ENCODE data around the gene CMKLR1. TPM values are rescaled to one million over a fixed set of nuclear protein-coding genes. Genes with fewer than 3 reads are reported as not detected.

The CMKLR1 gene
- polyA plus RNA-seq, 3 donors from 2014 or later: 32.5 to 83.7 (median 49.6) TPM

DNA sequence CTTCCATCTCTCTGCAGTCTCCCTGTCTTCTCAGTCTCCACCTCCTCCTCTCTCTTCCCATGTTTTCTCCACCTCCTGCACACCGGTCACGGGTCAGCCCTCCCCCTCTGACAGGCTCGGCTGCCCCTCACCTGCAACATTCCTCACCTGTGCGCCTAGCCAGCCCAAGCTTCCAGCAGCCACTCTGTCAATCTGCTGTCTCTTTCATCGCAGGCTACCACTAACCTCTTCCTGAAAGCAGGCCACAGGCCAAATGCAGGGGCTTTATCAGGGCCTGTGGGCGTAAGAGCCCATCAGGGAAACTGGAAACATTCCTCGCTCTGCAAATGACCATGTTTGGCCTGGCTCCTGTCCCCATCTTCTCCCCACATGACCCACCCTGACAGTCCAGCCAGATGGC is 34.5 kb downstream of the CMKLR1 start:
- DNase-seq: no peak
- Mint-ChIP-seq H3K27ac (peak overlapping the region; percentile 93 to 98 (median 97)), H3K9me3 (peaks cover 0 to 2% (median 0%) of the 10 kb centered on the region in 6 donors), H3K4me1 (peaks cover 100% of the 10 kb centered on the region in 2 donors), H3K36me3 (peaks cover 9 to 17% (median 14%) of the 10 kb centered on the region in 3 donors), H3K27me3 (ENCODE audit: low read depth in 3 of 3) (peaks cover 11 to 19% (median 13%) of the 10 kb centered on the region in 3 donors), H3K4me3 (peak overlapping the region; percentile 71 to 89 (median 76))

DNA sequence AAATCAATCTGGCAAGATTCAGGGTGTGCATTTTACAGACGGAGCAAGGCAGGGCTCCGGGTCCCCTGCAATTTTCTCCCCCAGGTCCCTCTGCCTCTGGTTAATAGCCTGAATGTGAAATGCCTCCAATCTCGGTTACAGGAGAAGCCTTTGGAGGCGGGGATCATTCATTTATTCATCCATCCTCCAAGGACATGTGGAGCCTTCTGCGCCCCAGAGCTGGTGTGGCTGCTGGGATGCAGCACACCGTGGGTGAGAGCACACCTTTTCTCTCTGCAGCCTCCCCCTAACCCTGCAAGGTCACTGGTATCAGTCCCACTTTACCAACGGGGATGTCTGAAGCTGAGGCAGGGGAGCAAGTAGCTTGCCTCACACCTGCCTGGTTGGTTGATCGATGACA is 35.4 kb downstream of the CMKLR1 start:
- H3K9me3 Mint-ChIP-seq: peaks cover 0 to 2% (median 0%) of the 10 kb centered on the region in 6 donors
- peaks cover 8 to 10% (median 10%) of the 10 kb centered on the region in 3 donors for H3K36me3 Mint-ChIP-seq
- peaks cover 100% of the 10 kb centered on the region in 2 donors for H3K4me1 Mint-ChIP-seq
- peaks cover 11 to 19% (median 13%) of the 10 kb centered on the region in 3 donors for H3K27me3 Mint-ChIP-seq (ENCODE audit: low read depth in 3 of 3)
- H3K4me3 Mint-ChIP-seq: peak overlapping the region; percentile 5 to 80 (median 75)
- no peak for DNase-seq
- H3K27ac Mint-ChIP-seq: peak overlapping the region; percentile 81 to 98 (median 96)

DNA sequence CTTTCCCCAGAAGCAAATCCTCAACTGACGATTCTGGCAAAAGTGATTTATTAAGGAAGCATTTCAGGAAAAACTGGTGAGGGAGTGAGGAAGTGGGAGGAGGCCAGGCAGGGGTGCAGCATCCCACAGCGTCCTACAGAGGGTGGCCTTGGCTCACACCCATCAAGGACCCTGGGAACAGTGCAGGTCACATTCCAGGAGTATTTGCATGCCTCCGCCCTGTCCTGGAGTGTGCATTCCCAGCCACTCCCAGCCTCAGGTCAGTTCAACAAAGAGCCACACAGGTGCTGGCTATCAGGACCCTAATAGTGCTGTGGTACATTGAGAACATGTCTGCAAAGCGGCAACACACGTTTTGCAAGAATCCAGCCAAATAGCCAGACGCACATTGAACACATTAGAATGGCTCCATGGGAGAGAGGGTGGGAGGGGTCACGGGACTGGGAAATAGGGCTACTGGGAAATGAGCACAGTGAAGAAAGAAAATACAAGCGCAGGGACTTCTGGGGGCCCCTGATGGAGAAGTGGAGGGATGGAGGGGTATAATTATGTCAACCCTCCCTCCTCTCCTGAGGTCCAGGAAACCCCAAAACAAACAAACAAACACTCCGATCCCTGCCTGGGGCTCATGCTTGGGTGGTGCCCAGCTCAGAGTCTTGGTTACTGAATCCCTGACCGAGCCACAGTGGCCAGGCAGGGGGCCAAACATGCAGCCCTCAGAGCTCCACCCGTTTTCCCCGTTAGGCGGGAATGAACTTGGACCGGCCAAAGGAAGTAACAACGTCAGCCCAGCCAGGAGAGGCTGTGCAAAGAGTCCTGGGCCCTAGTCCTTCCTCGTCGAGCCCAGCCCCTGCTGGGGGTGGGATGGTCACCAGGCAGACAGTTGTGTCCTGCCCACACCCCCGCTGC is 36.5 kb downstream of the CMKLR1 start:
- DNase-seq: no peak
- H3K4me1 Mint-ChIP-seq: peaks cover 100% of the 10 kb centered on the region in 2 donors
- H3K36me3 Mint-ChIP-seq: peaks cover 8 to 10% (median 10%) of the 10 kb centered on the region in 3 donors
- H3K9me3 Mint-ChIP-seq: peaks cover 0 to 2% (median 0%) of the 10 kb centered on the region in 6 donors
- H3K4me3 Mint-ChIP-seq: peak overlapping the region in 4 of 5 donors; percentile 75 to 83 (median 78)
- peaks cover 11 to 19% (median 13%) of the 10 kb centered on the region in 3 donors for H3K27me3 Mint-ChIP-seq (ENCODE audit: low read depth in 3 of 3)
- H3K27ac Mint-ChIP-seq: peak overlapping the region; percentile 83 to 98 (median 97)

DNA sequence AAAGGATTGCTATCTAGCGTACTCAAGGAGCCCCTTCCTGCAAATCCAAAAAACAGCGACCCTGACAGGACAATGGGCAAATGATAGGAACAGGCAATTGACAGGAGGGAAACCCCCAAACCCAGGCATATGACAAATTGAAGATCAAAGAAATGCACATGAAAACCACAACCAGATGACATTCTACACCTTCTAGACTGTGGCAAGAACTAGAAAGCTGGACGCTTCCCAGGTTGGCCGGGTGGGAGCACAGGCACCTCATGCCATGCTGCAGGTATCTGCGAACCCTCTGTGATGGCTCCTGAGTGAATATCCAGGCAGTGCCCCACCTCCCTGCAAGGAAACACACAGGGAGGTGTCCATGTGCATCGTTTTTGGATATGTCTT is 37.1 kb downstream of the CMKLR1 start:
- peak overlapping the region; percentile 83 to 97 (median 95) for H3K27ac Mint-ChIP-seq
- peak overlapping the region; percentile 44 to 83 (median 75) for H3K4me3 Mint-ChIP-seq
- peaks cover 11 to 18% (median 13%) of the 10 kb centered on the region in 3 donors for H3K27me3 Mint-ChIP-seq (ENCODE audit: low read depth in 3 of 3)
- peaks cover 8 to 10% (median 10%) of the 10 kb centered on the region in 3 donors for H3K36me3 Mint-ChIP-seq
- H3K9me3 Mint-ChIP-seq: peaks cover 0 to 2% (median 0%) of the 10 kb centered on the region in 6 donors
- peak; percentile 34 to 42 (median 41) for DNase-seq
- peaks cover 100% of the 10 kb centered on the region in 2 donors for H3K4me1 Mint-ChIP-seq

DNA sequence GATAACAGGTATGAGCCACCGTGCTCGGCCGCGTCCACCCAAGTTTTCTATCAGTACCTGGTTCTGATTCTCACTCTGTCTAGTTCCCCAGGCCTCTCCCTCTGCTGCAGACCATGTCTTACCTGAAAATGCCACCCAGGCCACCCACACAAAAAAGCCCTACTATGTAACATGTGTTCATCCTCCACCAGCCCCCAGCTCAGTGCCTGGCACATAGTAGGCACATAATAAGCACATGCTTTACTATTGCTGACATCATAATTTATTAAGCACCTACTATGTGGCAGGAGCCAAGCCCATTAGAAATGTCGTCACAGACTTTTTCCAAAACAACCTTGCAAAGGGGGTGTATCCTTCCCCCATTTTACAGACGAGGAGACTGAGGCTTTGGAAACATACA is 37.8 kb downstream of the CMKLR1 start:
- Mint-ChIP-seq H3K4me1 (peaks cover 100% of the 10 kb centered on the region in 2 donors), H3K9me3 (peaks cover 0 to 2% (median 0%) of the 10 kb centered on the region in 6 donors), H3K4me3 (peak overlapping the region; percentile 65 to 83 (median 77))

DNA sequence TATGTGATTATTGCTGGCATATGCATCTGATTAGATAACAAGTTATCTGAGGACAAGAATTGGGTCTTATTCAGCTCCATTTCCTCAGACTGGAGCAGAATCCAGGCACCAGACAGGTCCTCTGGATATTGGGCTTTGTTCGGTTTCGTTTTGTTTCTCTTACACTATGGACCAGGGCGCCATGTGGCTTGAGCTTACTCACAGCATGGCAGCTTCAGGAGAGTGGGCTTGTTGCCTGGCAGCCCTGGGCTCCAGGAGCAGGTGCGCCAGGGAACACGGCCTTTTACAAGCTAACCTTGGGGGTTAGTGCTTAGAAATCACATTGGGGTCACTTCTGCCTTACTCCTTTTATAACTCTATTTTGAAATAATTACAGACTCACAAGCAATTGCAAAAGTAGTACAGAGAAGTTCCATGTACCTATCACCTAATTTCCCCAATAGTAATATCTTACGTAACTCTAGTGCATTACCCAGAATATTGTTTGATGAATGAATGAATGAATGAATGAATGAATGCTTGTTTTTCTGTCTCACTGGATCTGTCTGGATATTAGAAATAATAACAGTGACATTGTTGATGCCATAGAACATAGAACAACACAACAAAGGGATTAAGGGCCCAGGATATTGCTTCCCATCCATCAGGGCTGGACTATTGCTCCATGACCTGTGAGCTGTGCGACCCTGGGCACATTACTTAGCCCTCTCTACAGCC is 39.0 kb downstream of the CMKLR1 start:
- H3K4me1 Mint-ChIP-seq: peaks cover 100% of the 10 kb centered on the region in 2 donors
- peaks cover 0 to 2% (median 0%) of the 10 kb centered on the region in 6 donors for H3K9me3 Mint-ChIP-seq
- peaks cover 9 to 16% (median 11%) of the 10 kb centered on the region in 3 donors for H3K27me3 Mint-ChIP-seq (ENCODE audit: low read depth in 3 of 3)
- peak overlapping the region; percentile 91 to 97 (median 95) for H3K27ac Mint-ChIP-seq
- no peak for DNase-seq
- H3K36me3 Mint-ChIP-seq: peaks cover 10 to 15% (median 13%) of the 10 kb centered on the region in 3 donors
- peak overlapping the region; percentile 65 to 83 (median 77) for H3K4me3 Mint-ChIP-seq

More for the DNA sequence above, 37.8 kb downstream of the CMKLR1 start:
- Mint-ChIP-seq H3K36me3 (peaks cover 8 to 10% (median 10%) of the 10 kb centered on the region in 3 donors), H3K27ac (peak overlapping the region; percentile 91 to 97 (median 95)), H3K27me3 (ENCODE audit: low read depth in 3 of 3) (peaks cover 11 to 16% (median 13%) of the 10 kb centered on the region in 3 donors)
- DNase-seq: no peak

DNA sequence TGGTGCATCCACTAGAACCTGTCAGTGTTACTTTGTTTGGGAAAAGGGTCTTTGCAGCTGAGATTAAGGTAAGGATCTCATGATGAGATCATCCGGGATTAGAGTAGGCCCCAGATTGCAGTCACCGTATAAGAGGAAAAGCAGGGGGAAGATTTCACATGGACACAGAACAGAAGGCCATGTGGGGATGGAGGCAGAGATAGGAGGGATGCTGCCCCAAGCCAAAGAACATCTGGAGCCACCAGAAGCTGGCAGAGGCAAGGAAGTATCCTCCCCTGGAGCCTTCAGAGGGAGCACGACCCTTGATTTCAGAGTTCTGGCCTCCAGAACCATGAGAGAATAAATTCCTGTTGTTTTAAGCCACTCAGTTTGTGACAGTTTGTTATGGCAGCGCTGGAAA is 39.6 kb downstream of the CMKLR1 start:
- Mint-ChIP-seq H3K4me1 (peaks cover 100% of the 10 kb centered on the region in 2 donors), H3K27me3 (ENCODE audit: low read depth in 3 of 3) (peaks cover 9 to 14% (median 11%) of the 10 kb centered on the region in 3 donors), H3K9me3 (peaks cover 0 to 2% (median 0%) of the 10 kb centered on the region in 6 donors), H3K36me3 (peaks cover 6 to 14% (median 13%) of the 10 kb centered on the region in 3 donors), H3K4me3 (peak overlapping the region; percentile 7 to 80 (median 40)), H3K27ac (peak overlapping the region; percentile 91 to 97 (median 95))
- no peak for DNase-seq

DNA sequence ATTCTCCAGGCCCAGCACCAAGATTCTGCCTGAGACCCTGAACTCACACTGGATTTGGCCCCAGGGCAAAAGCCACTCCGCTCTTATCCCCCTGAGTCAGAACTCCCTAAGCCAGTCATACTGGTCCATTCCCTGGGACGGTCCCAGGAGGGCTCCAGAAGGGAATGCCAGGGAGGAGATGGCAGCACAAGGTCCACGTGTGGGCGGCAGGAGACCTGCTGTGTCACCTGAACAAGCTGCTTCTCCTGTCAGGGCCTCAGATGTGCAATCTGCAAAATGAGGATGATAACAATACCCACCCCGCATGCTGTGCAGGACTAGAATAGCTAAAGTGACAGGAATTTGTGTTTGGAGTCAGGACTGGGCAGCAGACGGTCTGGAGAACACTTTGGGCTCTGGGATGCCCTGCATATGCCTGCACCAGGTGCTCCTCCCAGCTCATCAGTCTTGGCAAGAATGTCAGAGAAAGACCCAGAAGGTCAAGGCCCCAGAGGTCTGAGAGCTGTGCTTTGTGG is 40.3 kb downstream of the CMKLR1 start:
- H3K27ac Mint-ChIP-seq: peak overlapping the region; percentile 91 to 97 (median 95)
- H3K9me3 Mint-ChIP-seq: peaks cover 0 to 2% (median 0%) of the 10 kb centered on the region in 6 donors
- peaks cover 3 to 13% (median 10%) of the 10 kb centered on the region in 3 donors for H3K36me3 Mint-ChIP-seq
- peak overlapping the region; percentile 66 to 78 (median 70) for H3K4me3 Mint-ChIP-seq
- H3K27me3 Mint-ChIP-seq (ENCODE audit: low read depth in 3 of 3): peaks cover 8 to 17% (median 11%) of the 10 kb centered on the region in 3 donors
- no peak for DNase-seq
- peaks cover 100% of the 10 kb centered on the region in 2 donors for H3K4me1 Mint-ChIP-seq

DNA sequence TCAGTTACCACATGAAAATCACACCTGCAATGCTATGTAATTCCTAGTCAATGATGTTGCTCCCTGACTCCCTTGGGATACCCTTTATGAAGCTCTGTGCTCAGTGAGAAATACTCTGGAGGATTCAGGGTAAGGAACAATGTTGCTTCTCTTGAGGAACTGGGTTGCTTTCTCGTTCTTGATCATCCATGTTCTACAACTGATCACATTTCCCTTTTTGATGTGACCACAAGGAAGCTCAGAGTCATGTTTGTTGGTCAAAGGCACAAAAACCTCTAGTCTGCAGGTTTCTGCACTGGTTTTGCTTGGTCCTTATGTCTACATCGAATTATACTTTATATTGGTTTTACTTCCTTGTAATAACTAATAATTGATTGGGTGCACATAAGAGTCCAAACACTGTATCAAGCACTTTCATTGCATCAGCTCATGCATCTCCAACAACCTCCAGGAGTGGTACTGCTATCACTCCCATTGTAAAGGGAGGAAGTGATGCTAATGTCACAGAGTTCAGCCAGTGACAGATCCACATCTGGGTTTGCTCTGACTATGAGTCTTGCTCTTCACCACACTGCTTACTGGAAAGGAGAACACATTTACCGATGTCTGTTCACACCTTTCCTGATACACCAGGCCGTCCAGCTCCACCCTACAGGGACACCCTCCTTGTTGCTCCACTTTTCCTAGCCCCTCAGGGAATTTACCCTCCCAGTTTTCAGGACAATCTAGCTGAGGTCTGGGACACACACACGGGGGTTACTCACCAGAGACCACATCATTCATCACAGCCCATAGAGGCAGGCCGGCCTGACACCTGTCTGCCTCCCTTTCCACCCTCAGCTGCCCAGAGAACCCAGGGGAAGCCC is 41.0 kb downstream of the CMKLR1 start:
- Mint-ChIP-seq H3K27ac (peak overlapping the region; percentile 91 to 97 (median 95)), H3K4me1 (peaks cover 100% of the 10 kb centered on the region in 2 donors), H3K36me3 (peaks cover 8 to 18% (median 14%) of the 10 kb centered on the region in 3 donors), H3K4me3 (peak overlapping the region; percentile 66 to 78 (median 70)), H3K27me3 (ENCODE audit: low read depth in 3 of 3) (peaks cover 8 to 19% (median 11%) of the 10 kb centered on the region in 3 donors), H3K9me3 (peaks cover 0 to 2% (median 0%) of the 10 kb centered on the region in 6 donors)
- peak in 1 of 3 donors; percentile 29 for DNase-seq

DNA sequence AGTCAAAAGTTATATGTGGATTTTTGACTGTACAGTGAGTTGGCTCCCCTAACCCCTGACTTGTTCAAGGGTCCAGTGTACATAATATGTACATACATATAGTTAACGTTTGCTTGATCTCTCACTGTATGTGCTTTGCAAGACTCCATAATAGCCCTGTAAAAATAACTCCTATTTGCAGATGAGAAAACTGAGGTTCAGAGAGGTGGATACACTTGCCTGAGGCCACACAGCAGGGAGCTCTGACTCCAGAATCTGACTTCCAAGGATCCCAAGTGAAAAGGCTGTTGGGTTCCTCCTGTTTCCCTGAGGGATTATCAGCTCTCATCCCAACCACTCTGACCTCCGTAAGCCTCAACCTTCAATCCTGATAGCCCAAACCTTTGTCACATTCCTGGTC is 41.7 kb downstream of the CMKLR1 start:
- Mint-ChIP-seq H3K9me3 (peaks cover 0 to 2% (median 0%) of the 10 kb centered on the region in 6 donors), H3K27me3 (ENCODE audit: low read depth in 3 of 3) (peaks cover 8 to 20% (median 11%) of the 10 kb centered on the region in 3 donors), H3K36me3 (peaks cover 15 to 25% (median 22%) of the 10 kb centered on the region in 3 donors), H3K4me3 (peak overlapping the region; percentile 66 to 78 (median 70)), H3K27ac (peak overlapping the region; percentile 91 to 97 (median 95)), H3K4me1 (peaks cover 99 to 100% of the 10 kb centered on the region in 2 donors)
- no peak for DNase-seq

DNA sequence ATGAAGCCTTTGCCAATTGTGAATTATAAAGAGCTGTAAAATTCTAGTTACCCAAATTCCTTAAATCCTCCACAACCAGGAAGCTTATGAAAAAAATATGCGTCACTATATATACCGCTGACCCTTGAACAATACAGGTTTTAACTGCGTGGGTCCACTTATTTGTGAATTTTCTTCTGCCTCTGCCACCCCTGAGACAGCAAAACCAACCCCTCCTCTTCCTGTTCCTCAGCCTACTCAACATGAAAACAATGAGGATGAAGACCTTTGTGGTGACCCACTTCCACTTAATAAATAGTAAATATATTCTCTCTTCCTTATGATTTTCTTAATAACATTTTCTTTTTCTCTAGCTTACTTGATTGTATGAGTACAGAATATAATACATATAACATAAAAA is 42.2 kb downstream of the CMKLR1 start:
- H3K9me3 Mint-ChIP-seq: peaks cover 0 to 2% (median 0%) of the 10 kb centered on the region in 6 donors
- peak in 1 of 3 donors; percentile 37 for DNase-seq
- peak overlapping the region; percentile 66 to 78 (median 70) for H3K4me3 Mint-ChIP-seq
- H3K36me3 Mint-ChIP-seq: peaks cover 20 to 27% (median 26%) of the 10 kb centered on the region in 3 donors
- H3K27me3 Mint-ChIP-seq (ENCODE audit: low read depth in 3 of 3): peaks cover 8 to 23% (median 11%) of the 10 kb centered on the region in 3 donors
- H3K27ac Mint-ChIP-seq: peak overlapping the region; percentile 91 to 97 (median 95)
- H3K4me1 Mint-ChIP-seq: peaks cover 99 to 100% of the 10 kb centered on the region in 2 donors

DNA sequence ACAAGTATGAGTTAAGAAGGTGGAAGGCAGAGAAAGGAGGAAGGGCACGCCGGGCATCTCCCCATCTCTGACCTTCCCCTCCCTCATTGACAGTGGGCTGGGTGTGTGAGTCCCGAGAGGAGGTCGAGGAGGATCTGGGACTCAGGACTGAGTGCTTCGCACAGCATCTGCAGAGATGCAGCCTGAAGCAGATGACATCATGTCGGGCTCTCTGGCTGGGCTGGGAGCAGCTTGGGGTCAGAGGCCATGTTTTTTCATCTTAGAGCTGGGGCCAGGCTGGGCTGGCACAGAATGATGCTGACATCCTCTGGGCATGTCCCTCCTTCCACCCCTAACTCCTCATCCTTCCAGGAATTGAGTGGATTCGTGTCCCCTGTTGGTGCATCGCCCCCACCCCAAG is 43.5 kb downstream of the CMKLR1 start:
- Mint-ChIP-seq H3K4me3 (peak overlapping the region; percentile 54 to 78 (median 70)), H3K27ac (peak overlapping the region; percentile 91 to 97 (median 95)), H3K27me3 (ENCODE audit: low read depth in 3 of 3) (peaks cover 0 to 10% (median under 1%) of the 10 kb centered on the region in 3 donors)

More for the DNA sequence above, 43.5 kb downstream of the CMKLR1 start:
- peaks cover 97 to 100% of the 10 kb centered on the region in 2 donors for H3K4me1 Mint-ChIP-seq
- peaks cover 31 to 37% (median 32%) of the 10 kb centered on the region in 3 donors for H3K36me3 Mint-ChIP-seq
- no peaks in the 10 kb centered on the region for H3K9me3 Mint-ChIP-seq
- DNase-seq: no peak
